GM18867 (cell line): ENCODE results near the gene GOLT1A.

Source experiments
- ATAC-seq: cut with Tn5 transposase; IDR thresholded peaks from one replicate; pipeline ENCODE4 v1.9.1; 2021; ENCODE audit warnings: mild to moderate bottlenecking, moderate library complexity; ENCODE audit not compliant: unreplicated experiment

The GOLT1A gene

GRCh38 chr1:204213668-204214662 lies at the start of gene GOLT1A:
Gene GOLT1A (minus strand): TSS chr1:204213988. CDS start chr1:204213906, 82 bp downstream.
- ATAC-seq, result peak; percentile 47

GRCh38 chr1:204263254-204263910 lies 49.6 kb upstream of the GOLT1A start:
- ATAC-seq, result no peak

GRCh38 chr1:204262506-204263253 lies 48.9 kb upstream of the GOLT1A start:
- ATAC-seq, result no peak

- ATAC-seq, result no peak
These were observed 48.1 kb upstream of the GOLT1A start for GRCh38 chr1:204261746-204262505.

- no peak for ATAC-seq
These were observed 47.5 kb upstream of the GOLT1A start for GRCh38 chr1:204261266-204261665.

- no peak for ATAC-seq
These were observed 46.9 kb upstream of the GOLT1A start for GRCh38 chr1:204260601-204261197.

- no peak for ATAC-seq
These were observed 46.0 kb upstream of the GOLT1A start for GRCh38 chr1:204259782-204260181.

- ATAC-seq, result no peak
These were observed 45.4 kb upstream of the GOLT1A start for GRCh38 chr1:204259196-204259595.

GRCh38 chr1:204258213-204259115 lies 44.7 kb upstream of the GOLT1A start:
- no peak for ATAC-seq

- ATAC-seq, result no peak
These were observed 43.7 kb upstream of the GOLT1A start for GRCh38 chr1:204257446-204257845.

GRCh38 chr1:204256531-204256930 lies 42.7 kb upstream of the GOLT1A start:
- ATAC-seq, result no peak

- ATAC-seq, result no peak
These were observed 42.2 kb upstream of the GOLT1A start for GRCh38 chr1:204255966-204256365.

GRCh38 chr1:204255225-204255624 lies 41.4 kb upstream of the GOLT1A start:
- ATAC-seq, result no peak

GRCh38 chr1:204254031-204254661 lies 40.4 kb upstream of the GOLT1A start:
- no peak for ATAC-seq

- ATAC-seq, result no peak
These were observed 38.3 kb upstream of the GOLT1A start for GRCh38 chr1:204251926-204252689.

- no peak for ATAC-seq
These were observed 37.5 kb upstream of the GOLT1A start for GRCh38 chr1:204251286-204251685.

- ATAC-seq, result no peak
These were observed 36.7 kb upstream of the GOLT1A start for GRCh38 chr1:204250428-204251030.
